Dermis blood vessel endothelial cell (primary cell): ENCODE measurements around the gene TMOD1. TPM values are rescaled to one million over a fixed set of nuclear protein-coding genes. Genes with fewer than 3 reads are reported as not detected.

ENCODE experiments used
- DNase-seq: peaks from one replicate; pipeline ENCODE4 v3.0.0; 2010
- total RNA-seq: library from RNA; depleted of rRNA; stranded (reverse); fragments of >200 nt; gene quantifications from 2 replicates; pipeline ENCODE4 v1.2.3, GENCODE V29; 2014

Gene TMOD1
- total RNA-seq, 1 donor from 2014 or later = 3.7 TPM

- no peak for DNase-seq
These were observed 137.2 kb downstream of the TMOD1 start for GRCh38 chr9:97638666-97639065.

GRCh38 chr9:97640325-97640724 lies 138.9 kb downstream of the TMOD1 start:
- peak; percentile 19 for DNase-seq

- no peak for DNase-seq
These were observed 144.3 kb downstream of the TMOD1 start for GRCh38 chr9:97645720-97646119.

- DNase-seq = no peak
These were observed 146.5 kb downstream of the TMOD1 start for GRCh38 chr9:97647996-97648395.

Other genes starting within 250 kb of the TMOD1 start
- gene CCDC180, start 194.0 kb upstream of the TMOD1 start, total RNA-seq = 0.37 and 1.4 TPM in 2 replicates
- gene TDRD7, start 89.6 kb upstream of the TMOD1 start, total RNA-seq = 15.8 and 20.8 TPM in 2 replicates
- 15.0 and 15.3 TPM in 2 replicates for gene TSTD2, start 131.7 kb downstream of the TMOD1 start, total RNA-seq
- 42.2 and 53.7 TPM in 2 replicates for gene NCBP1, start 132.2 kb downstream of the TMOD1 start, total RNA-seq
- 8.3 and 11.9 TPM in 2 replicates for gene XPA, start 195.7 kb downstream of the TMOD1 start, total RNA-seq